Measurements from ENCODE around the gene NFAM1.

NFAM1 gene

DNA sequence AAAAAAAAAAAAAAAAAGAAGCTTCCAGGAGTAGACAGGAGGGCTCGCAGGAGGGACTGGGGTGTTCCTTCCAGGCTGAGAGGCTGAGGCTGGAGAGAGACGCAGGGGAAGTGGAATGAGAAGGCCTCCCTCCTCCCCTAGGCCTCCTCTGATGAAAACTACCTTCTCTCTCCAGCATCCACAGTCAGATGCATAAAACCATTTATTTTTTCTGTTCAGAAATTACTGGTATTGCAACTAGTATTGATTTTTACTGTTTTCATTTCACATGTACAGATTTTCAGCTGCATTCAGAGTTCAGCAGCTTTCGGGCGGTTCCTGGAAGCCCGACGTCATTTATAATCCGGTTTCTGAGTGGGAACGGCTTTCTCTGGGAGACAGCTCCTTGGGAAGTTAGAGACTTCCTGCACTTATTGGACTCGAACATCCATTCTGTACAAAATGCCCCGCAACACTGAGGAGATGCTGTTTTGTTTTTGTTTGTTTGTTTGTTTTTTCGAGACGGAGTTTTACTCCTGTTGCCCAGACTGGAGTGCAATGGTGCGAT lies 6.9 kb upstream of the NFAM1 start:
- DNase-seq = no peak

DNA sequence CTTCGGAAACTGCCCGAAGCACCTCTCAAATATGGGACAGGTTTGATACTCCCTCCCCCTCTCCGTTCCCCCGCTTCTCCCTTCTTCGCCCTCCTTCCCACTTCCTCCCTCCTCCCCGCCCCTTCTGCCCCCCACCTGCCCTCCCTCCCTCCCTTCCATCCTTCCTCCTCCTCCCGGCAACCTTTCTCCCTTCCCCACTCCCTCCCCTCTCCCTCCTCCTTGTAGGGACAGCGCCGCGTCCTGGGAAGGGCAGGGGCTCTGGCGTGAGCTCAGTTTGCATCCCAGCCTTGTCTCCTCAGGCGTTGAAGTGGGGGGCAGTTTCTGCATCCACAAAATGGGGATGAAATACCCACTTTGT lies 6.1 kb upstream of the NFAM1 start:
- DNase-seq = no peak

GRCh38 chr22:42437488-42438292 lies 5.5 kb upstream of the NFAM1 start:
- peak; percentile 15 for DNase-seq

- peak; percentile 88 for DNase-seq
These were observed 4.2 kb upstream of the NFAM1 start for GRCh38 chr22:42436404-42436803.

GRCh38 chr22:42434748-42435425 lies 2.7 kb upstream of the NFAM1 start:
- peak; percentile 36 for DNase-seq

DNA sequence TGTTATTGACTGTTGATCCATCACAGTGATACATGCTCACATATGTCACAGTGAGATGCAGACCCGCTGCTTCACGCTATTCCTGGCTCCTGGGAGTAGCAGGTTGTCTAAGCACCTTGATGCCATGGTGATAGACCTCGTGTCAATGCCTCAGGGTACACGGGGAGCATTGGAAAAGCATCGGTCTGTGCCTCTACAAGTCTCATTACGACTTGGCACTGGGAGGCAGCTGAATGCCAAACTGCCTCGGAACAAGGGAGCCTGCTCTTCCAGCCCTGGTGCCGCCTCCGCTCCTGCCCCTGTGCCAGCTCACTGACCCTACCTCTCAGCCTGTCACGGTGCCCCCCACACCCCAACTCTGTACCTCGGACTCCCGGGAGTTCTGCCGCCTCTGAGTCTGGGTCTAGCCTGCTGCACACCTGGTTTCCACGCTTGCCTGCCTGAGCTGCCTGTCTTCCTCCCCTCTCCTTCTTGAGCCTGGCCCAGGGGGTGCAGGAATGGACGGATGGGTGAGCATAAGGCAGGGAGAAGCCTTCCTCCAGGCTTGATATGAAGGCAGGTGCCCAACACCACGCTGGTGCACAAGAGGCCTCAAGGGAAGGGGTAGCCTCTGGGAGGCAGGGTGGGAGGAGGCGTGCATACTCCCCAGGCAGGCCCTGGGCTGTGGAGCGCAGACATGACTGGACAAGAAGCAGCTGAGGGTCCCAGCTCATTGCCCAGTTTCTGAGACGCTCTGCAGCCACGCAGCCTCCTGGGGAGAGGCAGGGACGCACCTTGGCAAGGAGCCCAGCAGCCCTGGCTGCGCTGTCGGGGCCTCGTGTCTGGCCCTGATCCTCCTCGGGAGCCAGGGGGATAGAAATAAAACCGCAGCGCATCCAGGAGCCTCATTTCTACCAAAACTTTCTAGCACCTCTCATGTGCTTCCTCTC lies 1.8 kb upstream of the NFAM1 start:
- DNase-seq = peak; percentile 80

DNA sequence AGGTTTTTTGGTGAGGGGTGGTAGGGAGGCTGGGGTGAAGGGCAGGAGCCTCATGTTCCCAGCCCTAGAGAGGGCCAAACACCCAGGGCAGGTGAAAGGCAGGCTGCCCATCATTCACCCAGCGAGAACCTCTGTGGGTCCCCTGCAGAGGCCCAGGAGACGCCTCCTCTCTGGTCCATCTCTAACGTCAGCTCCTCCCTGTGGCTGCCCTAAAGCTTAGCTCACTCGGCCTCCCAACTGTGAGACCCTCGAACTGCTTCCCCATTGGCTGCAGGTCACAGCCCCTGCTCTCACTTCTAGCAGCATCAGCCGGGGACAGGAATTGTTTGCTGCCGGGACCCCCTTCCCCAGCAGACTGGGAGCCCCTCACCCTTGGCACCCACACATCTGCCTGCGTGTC lies 615 bp upstream of the NFAM1 start:
- no peak for DNase-seq

GRCh38 chr22:42431401-42432019 lies 693 bp downstream of the NFAM1 start:
- DNase-seq = peak; percentile 81

DNA sequence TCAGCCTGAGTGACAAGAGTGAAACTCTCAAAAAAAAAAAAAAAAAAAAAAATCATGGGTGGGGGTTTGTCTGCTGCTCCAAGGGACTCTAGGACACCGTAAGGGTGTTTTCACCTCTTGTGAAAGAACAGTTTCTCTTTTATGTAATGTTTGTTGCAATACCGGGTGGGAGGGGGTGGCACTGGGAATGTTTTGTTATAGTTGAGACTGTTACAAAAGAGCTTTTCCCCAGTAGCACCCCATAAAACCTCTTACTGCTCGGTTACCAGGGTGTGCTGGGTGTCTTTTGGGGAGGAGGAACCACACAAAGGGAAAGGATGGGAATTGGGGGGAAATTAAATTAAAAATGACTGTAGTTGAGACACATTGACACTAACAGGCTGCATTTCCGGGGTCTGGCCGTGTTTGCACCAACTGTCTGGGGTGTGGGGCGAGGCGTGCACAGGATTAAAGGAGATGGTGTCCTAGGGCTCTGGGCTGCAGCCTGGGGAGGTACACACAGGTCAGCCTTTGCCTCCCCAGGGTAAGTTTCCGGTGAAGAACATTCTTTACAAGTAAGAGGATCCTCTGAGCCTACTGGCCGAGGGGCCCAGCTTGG lies 1.6 kb downstream of the NFAM1 start:
- DNase-seq = no peak

DNA sequence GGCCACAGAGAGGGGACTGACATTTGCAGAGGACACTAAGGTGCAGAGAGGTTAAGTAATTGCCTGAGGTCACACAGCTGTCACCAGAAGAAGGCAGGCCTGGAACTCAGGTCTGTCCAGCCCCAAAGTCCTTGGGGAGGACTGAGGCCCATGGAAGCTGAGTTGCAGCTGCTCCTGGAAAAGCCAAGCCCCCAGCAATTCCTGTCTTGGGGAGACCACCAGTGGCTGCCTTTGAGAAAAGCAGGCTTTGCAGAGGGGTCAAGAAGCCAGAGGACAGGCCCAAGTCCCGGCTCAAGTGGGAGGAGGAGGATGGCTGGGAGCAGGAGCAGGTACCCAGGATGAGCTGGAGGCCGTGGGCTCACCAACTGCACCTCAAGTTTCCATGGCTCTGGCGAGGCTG lies 3.4 kb downstream of the NFAM1 start:
- no peak for DNase-seq

GRCh38 chr22:42428025-42428424 lies 4.2 kb downstream of the NFAM1 start:
- no peak for DNase-seq

DNA sequence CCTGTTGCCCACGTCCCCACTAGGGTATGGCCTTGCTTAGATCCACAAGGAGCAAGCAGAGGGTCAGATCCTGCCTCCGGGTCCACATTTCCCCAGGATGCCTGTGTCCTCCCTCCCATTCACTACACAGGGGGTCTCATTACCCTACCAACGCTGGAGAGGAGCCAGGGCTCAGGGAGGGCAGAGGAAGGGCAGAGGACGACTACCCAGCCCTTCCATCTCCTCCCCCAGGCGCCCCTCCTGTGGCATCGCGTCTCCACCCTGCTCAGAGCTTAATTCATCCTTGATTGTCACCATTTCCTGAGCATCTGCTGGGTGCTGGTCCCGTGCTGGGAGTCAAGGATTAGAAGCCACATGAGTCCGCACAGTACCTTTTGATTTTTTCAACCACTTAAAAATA lies 5.0 kb downstream of the NFAM1 start:
- no peak for DNase-seq

DNA sequence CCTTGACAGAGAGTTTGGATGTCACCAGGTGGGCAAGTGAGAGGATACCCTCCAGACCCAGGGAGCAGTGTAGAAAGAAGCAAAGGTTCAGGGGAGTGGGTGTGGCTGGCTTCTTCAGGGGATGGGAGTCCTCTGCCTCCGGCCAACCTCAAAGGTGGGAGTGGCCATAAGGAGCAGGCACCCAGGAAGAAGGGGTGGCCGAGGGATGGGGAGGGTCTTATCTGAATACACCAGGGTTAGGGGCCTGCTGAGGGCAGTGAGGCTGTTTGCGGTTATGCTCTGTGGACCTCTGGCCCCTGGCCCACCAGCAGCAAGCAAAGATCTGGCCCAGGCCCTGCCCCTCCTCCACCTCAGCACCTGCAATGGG lies 6.2 kb downstream of the NFAM1 start:
- no peak for DNase-seq

- no peak for DNase-seq
These were observed 6.7 kb downstream of the NFAM1 start for GRCh38 chr22:42425337-42425988.

- no peak for DNase-seq
These were observed 12.8 kb downstream of the NFAM1 start for GRCh38 chr22:42419243-42419881.

DNA sequence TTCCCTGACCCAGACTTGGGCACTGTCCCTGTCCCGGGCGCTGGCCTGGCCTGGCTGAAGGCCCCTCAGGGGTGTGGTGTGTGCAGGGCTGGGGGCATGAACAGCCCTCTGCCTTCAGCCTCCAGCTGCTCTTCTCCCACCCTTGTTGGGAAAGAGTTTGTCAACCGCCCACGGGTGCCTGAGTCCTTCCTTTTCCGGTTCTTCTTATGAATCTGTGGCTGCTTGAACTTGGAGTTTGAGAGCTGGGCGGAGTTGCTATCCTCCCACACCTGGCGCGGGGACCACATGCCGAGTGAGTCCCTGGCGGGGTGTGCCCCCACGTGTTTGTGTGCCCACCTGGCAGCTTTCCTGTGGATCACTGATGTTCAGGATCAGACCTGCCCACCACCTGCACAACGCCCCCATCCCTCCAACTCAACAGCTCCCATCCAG lies 13.4 kb downstream of the NFAM1 start:
- DNase-seq = no peak

- DNase-seq = no peak
These were observed 14.4 kb downstream of the NFAM1 start for GRCh38 chr22:42417645-42418305.

DNA sequence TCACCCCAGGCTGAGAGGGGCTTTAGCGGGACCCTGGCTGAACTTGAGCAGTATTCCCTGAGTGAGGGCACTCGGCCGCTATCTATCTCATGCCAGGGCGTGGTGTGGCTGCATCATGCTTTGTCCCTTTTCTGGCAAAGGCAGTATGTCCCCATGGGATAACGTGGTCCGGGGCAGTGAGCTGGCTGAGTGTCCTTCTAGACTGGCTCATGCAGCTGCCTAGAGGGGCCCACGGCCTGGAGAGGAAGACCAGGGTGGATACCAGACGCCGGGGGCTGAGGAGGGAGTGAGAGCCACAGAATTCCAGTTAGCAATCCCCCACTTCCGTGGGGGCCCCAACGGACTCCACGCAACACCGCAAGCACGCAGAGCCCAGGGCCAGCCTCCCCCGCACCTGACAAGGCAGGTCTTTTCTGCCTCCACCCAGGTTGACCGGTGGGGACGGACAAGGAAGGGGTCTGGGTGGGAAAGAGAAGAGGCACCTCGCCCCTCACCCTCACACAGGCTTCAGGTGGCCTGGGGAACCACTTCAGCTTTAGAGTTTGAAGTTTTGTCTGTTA lies 15.5 kb downstream of the NFAM1 start:
- DNase-seq = no peak

DNA sequence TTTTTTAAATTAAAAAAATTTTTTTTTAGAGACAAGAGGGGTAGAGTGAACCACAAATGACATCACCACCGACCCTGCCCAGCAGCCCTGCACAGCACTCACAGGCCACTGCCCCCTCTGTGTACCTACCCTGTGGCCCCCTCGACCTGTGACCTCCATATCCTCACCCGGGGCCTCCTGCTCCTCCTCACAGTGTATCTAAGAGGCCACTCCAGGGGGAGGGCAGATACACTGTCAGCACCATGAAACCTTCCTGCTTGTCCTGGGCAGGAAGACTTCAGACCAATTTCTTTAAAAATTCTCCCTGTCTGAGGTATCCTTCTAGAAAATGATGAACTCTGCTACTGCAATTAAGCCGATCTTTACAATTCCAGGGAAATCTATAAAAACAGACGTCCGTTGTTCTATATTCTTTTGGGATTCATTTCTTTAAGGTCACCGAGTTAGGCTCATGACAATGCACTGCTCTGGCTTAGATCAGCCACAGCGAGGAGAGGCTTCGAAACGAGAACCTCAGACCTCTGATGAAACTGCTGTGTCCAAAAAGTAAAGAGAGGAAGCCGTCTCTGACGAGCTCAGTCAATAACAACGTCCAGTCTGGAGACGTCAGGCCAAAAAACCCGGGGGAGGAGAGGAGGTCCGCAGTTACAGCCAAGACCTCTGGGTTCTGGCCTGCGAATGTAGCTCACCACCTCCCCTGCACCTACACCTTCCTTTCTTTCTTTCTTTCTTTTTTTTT lies 17.5 kb downstream of the NFAM1 start:
- no peak for DNase-seq

DNA sequence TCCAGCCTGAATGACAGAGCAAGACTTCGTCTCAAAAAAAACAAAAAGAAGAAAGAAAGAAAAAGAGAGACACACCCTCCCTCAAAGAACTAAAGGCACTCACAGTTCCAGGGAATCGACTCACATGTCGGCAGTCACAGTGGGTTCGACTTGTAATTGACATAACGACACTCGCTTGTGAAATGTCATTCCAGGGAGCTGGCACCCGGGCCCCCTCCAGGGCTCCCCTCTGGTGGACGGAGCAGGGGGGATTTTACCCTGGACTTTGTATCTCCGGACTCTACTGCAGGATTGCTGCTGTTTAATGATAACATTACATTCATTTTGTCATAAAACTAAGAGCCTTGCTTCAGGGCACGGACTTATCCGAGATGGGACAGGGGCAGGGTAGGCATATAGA lies 18.2 kb downstream of the NFAM1 start:
- no peak for DNase-seq
